ENCODE measurements around the gene PPP4R3B. TPM values are rescaled to one million over a fixed set of nuclear protein-coding genes. Genes with fewer than 3 reads are reported as not detected.

The PPP4R3B gene
- total and polyA plus RNA-seq, 2 donors (not counting 1 experiment from before 2014, with no cell fraction given): 15.9 to 93.8 TPM

- POLR2A ChIA-PET: no interaction called here
- no peak for ATAC-seq (ENCODE audit: low read depth)
- no peak overlapping the region for H3K27ac Mint-ChIP-seq
- CTCF ChIA-PET: no interaction called here
- no peaks in the 10 kb centered on the region for H3K27me3 Mint-ChIP-seq
- no peaks in the 10 kb centered on the region for H3K4me1 Mint-ChIP-seq
- H3K9me3 Mint-ChIP-seq (ENCODE audit: insufficient read depth): no peaks in the 10 kb centered on the region
- H3K79me2 ChIP-seq (ENCODE audit: control insufficient read depth, insufficient read depth, low read length): peaks cover 3% of the 10 kb centered on the region
- TF ChIP-seq CTCF (IDR thresholded peaks at IDR 0.05) (no peak), EZH2 (IDR thresholded peaks at IDR 0.05; ENCODE audit: borderline replicate concordance, insufficient read depth, low read depth, low read length, poor library complexity, severe bottlenecking) (no peak)
- H3K4me3 Mint-ChIP-seq: no peak overlapping the region
- H2AFZ ChIP-seq (ENCODE audit: insufficient read depth, low read depth, low read length, poor library complexity, severe bottlenecking): no peak overlapping the region
- WGBS (ENCODE audit: insufficient coverage): 100% methylated on average over 1 of the region's 3 CpGs
- H3K36me3 ChIP-seq (replicated peaks in 1 of 2; ENCODE audit: control extremely low read depth in 1 of 2, control insufficient read depth in 1 of 2, extremely low read depth in 1 of 2, insufficient read depth in 2 of 2, low read length in 1 of 2): peaks cover 12 to 82% of the 10 kb centered on the region in 2 experiments
- H3K4me3 ChIP-seq (ENCODE audit: control extremely low read depth in 1 of 5, extremely low read depth in 1 of 5, insufficient read depth in 1 of 5, low read depth in 2 of 5, low read length in 4 of 5): no peak overlapping the region
- no peak overlapping the region for H3K4me2 ChIP-seq (replicated peaks; ENCODE audit: low read depth, low read length, poor library complexity, severe bottlenecking)
- H3K4me1 ChIP-seq (ENCODE audit: control insufficient read depth in 2 of 2, insufficient read depth in 2 of 2, low read length in 2 of 2): no peaks in the 10 kb centered on the region
- H4K20me1 ChIP-seq (ENCODE audit: control insufficient read depth, insufficient read depth, low read length, poor library complexity, severe bottlenecking): no peaks in the 10 kb centered on the region
- H3K27ac ChIP-seq (ENCODE audit: low read length in 2 of 2): no peak overlapping the region
- intact Hi-C loops (cut with micrococcal nuclease): loop anchor here (5.0 kb wide), 1 partner anchor 51 kb away; no protein-coding TSS in a partner anchor
- no peak overlapping the region for H3K9ac ChIP-seq (ENCODE audit: low read length)
- H3K9me3 ChIP-seq (ENCODE audit: control extremely low read depth in 1 of 3, control insufficient read depth in 2 of 3, insufficient read depth in 1 of 3, low read length in 2 of 3): peaks cover 0 to 9% (median 1%) of the 10 kb centered on the region in 3 donors
- DNase-seq: no peak
- H3K27me3 ChIP-seq (replicated peaks in 1 of 4; ENCODE audit: control extremely low read depth in 1 of 4, control insufficient read depth in 3 of 4, insufficient read depth in 4 of 4, low read length in 3 of 4): no peaks in the 10 kb centered on the region
Measured at GRCh38 chr2:55560855-55561254, 56.6 kb downstream of the PPP4R3B start.

GRCh38 chr2:55556809-55557208 is 60.6 kb downstream of the PPP4R3B start:
- CTCF ChIA-PET: no interaction called here
- H3K79me2 ChIP-seq (ENCODE audit: control insufficient read depth, insufficient read depth, low read length): no peaks in the 10 kb centered on the region
- peaks cover 0 to 9% (median 1%) of the 10 kb centered on the region in 3 donors for H3K9me3 ChIP-seq (ENCODE audit: control extremely low read depth in 1 of 3, control insufficient read depth in 2 of 3, insufficient read depth in 1 of 3, low read length in 2 of 3)
- intact Hi-C loops (cut with micrococcal nuclease): no loop called here
- no peak overlapping the region for H2AFZ ChIP-seq (ENCODE audit: insufficient read depth, low read depth, low read length, poor library complexity, severe bottlenecking)
- H3K4me3 ChIP-seq (ENCODE audit: control extremely low read depth in 1 of 5, extremely low read depth in 1 of 5, insufficient read depth in 1 of 5, low read depth in 2 of 5, low read length in 4 of 5): no peak overlapping the region
- Mint-ChIP-seq H3K27ac (no peak overlapping the region), H3K4me3 (no peak overlapping the region), H3K9me3 (ENCODE audit: insufficient read depth) (no peaks in the 10 kb centered on the region), H3K4me1 (no peaks in the 10 kb centered on the region), H3K27me3 (no peaks in the 10 kb centered on the region)
- TF ChIP-seq EZH2 (IDR thresholded peaks at IDR 0.05; ENCODE audit: borderline replicate concordance, insufficient read depth, low read depth, low read length, poor library complexity, severe bottlenecking) (no peak), CTCF (IDR thresholded peaks at IDR 0.05) (no peak)
- peaks cover 15 to 66% of the 10 kb centered on the region in 2 experiments for H3K36me3 ChIP-seq (replicated peaks in 1 of 2; ENCODE audit: control extremely low read depth in 1 of 2, control insufficient read depth in 1 of 2, extremely low read depth in 1 of 2, insufficient read depth in 2 of 2, low read length in 1 of 2)
- H3K27me3 ChIP-seq (replicated peaks in 1 of 4; ENCODE audit: control extremely low read depth in 1 of 4, control insufficient read depth in 3 of 4, insufficient read depth in 4 of 4, low read length in 3 of 4): no peaks in the 10 kb centered on the region
- no peak overlapping the region for H3K4me2 ChIP-seq (replicated peaks; ENCODE audit: low read depth, low read length, poor library complexity, severe bottlenecking)
- no peaks in the 10 kb centered on the region for H3K4me1 ChIP-seq (ENCODE audit: control insufficient read depth in 2 of 2, insufficient read depth in 2 of 2, low read length in 2 of 2)
- no peak overlapping the region for H3K27ac ChIP-seq (ENCODE audit: low read length in 2 of 2)
- no peak for DNase-seq
- ATAC-seq (ENCODE audit: low read depth): no peak
- no peaks in the 10 kb centered on the region for H4K20me1 ChIP-seq (ENCODE audit: control insufficient read depth, insufficient read depth, low read length, poor library complexity, severe bottlenecking)
- no peak overlapping the region for H3K9ac ChIP-seq (ENCODE audit: low read length)
- POLR2A ChIA-PET: no interaction called here
- 100% methylated on average over 5 of the region's 9 CpGs for WGBS (ENCODE audit: insufficient coverage)

Measured in B cell (primary cell).